ENCODE measurements around the gene OGT.
A peak's percentile ranks its signal among the peaks of the same experiment; 100 is the strongest.
"Not testable (repeated sequence)": the region's sequence is repeated elsewhere in the genome, so short reads cannot be mapped to it uniquely, and the experiment has no call there.

The OGT gene

GRCh38 chrX:71532753-71533425 lies at the start of gene OGT:
TSS of gene OGT (plus strand) at chrX:71533104. CDS start at chrX:71533300, 196 bp downstream.
- peak; percentile 89 for DNase-seq (ENCODE audit: low spot score)

- no peak for DNase-seq (ENCODE audit: low spot score)
Observed at GRCh38 chrX:71487814-71488213, 45.1 kb upstream of the OGT start.

- no peak for DNase-seq (ENCODE audit: low spot score)
Observed at GRCh38 chrX:71489540-71489939, 43.4 kb upstream of the OGT start.

- no peak for DNase-seq (ENCODE audit: low spot score)
Observed at GRCh38 chrX:71492231-71493065, 40.5 kb upstream of the OGT start.

- peak; percentile 11 for DNase-seq (ENCODE audit: low spot score)
Observed at GRCh38 chrX:71493111-71493613, 39.7 kb upstream of the OGT start.

- DNase-seq (ENCODE audit: low spot score) = peak; percentile 43
Observed at GRCh38 chrX:71495979-71496378, 36.9 kb upstream of the OGT start.

GRCh38 chrX:71496476-71496875 lies 36.4 kb upstream of the OGT start:
- no peak for DNase-seq (ENCODE audit: low spot score)

- DNase-seq (ENCODE audit: low spot score) = not testable (repeated sequence)
Observed at GRCh38 chrX:71502080-71502479, 30.8 kb upstream of the OGT start.

- no peak for DNase-seq (ENCODE audit: low spot score)
Observed at GRCh38 chrX:71504346-71504745, 28.6 kb upstream of the OGT start.

GRCh38 chrX:71509289-71509688 lies 23.6 kb upstream of the OGT start:
- DNase-seq (ENCODE audit: low spot score) = no peak

- DNase-seq (ENCODE audit: low spot score) = no peak
Observed at GRCh38 chrX:71510161-71510560, 22.7 kb upstream of the OGT start.

GRCh38 chrX:71513731-71514130 lies 19.2 kb upstream of the OGT start:
- DNase-seq (ENCODE audit: low spot score) = not testable (repeated sequence)

GRCh38 chrX:71514367-71515037 lies 18.4 kb upstream of the OGT start:
- no peak for DNase-seq (ENCODE audit: low spot score)

GRCh38 chrX:71515038-71515396 lies 17.9 kb upstream of the OGT start:
- no peak for DNase-seq (ENCODE audit: low spot score)

GRCh38 chrX:71525316-71525715 lies 7.6 kb upstream of the OGT start:
- DNase-seq (ENCODE audit: low spot score) = no peak

GRCh38 chrX:71532078-71532752 lies 689 bp upstream of the OGT start:
- DNase-seq (ENCODE audit: low spot score) = peak; percentile 28

GRCh38 chrX:71533516-71533850 lies 579 bp downstream of the OGT start:
- DNase-seq (ENCODE audit: low spot score) = peak; percentile 9

GRCh38 chrX:71533851-71534561 lies 1.1 kb downstream of the OGT start:
- DNase-seq (ENCODE audit: low spot score) = peak; percentile 29

GRCh38 chrX:71534773-71535544 lies 2.1 kb downstream of the OGT start:
- DNase-seq (ENCODE audit: low spot score) = peak; percentile 11

GRCh38 chrX:71536285-71536684 lies 3.4 kb downstream of the OGT start:
- peak; percentile 15 for DNase-seq (ENCODE audit: low spot score)

- DNase-seq (ENCODE audit: low spot score) = no peak
Observed at GRCh38 chrX:71537743-71538142, 4.8 kb downstream of the OGT start.
